ENCODE measurements around the gene POLR1F.

Gene POLR1F

DNA sequence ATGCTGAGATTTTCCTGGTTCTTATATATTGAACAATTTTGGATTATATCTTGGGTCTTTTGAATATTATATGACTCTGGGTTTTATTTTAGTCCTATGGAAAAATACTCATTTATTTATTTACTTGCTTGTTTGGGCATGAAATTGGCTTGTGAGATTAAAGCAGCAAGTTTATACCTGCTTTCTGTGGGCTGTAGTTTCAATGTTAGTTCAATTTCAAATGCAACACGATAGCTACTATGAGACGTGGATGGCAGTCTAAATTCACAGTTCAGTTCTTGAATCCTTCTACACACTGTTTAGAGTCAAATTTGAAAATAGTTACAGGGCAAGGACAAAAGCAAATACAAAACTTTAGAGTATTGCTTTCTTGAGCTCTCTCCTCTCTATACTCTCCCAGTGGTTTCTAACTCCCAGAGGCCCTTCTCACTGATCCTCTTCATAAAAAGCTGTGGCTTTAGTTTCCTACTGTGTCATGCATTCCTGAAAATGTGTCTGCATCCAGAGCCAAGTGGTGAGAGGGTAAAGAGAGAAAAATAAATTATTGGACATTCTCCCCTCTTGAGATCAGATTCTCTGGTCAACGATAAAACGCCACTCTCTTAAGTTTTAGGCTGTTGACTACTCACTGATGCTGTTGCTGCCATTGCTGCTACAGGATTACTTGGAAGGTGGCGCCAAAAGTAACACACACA is 34.4 kb downstream of the POLR1F start:
- no peak for DNase-seq

DNA sequence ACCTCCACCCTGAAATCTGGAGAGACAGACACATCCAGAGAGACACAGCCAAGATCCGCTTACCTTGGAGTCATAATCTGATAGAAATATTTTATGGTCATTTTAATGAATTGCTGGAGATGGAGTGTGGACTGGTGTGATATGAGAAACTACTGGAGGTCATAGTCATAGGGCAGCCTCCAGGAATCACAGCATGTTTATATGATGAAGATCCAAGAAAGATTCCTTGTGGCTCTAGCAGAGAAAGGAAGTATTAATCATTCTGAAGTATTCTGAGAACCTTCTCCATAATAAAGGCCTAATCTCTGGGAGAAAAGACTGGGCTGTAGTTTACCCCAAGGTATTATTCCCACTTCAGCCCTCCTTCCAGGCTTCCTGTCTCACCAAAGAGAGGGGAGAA is 38.0 kb downstream of the POLR1F start:
- no peak for DNase-seq

- DNase-seq, result no peak
Observed at GRCh38 chr7:19665399-19666008, 43.3 kb downstream of the POLR1F start.

DNA sequence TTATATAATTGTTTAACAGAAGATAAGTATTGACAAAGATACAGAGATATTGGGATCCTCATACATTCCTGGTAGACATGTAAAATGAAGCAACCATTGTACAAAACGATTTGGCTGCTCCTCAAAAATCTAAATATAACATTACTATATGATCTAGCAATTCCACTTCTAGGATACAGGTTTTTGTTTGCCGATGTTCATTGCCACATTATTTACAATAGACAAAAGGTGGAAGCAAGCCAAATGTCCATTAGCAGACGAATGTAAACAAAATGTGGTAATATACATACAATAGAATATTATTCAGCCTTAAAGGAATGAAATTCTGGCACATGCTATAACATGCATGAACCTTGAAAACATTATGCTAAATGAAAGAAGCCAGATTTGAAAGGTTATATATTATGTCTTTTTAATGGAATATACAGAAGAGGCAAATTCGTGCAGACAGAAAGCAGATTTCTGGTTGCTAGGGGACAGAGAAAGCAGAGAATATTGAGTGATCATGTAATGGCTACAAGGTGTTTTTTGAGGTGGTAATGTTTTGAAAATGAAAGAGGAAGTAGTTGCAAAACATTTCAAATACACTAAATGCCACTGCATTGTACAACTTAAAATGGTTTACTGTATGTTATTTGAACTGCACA is 44.9 kb downstream of the POLR1F start:
- no peak for DNase-seq

GRCh38 chr7:19648791-19649190 is 60.0 kb downstream of the POLR1F start:
- DNase-seq, result no peak
